ENCODE results near the gene USP6NL.

The USP6NL gene

GRCh38 chr10:11553773-11554381, 57.6 kb downstream of the USP6NL start:
- peaks cover 55% of the 10 kb centered on the region for H3K79me2 ChIP-seq (ENCODE audit: insufficient read depth, low read length)
- no peak overlapping the region for H3K4me3 ChIP-seq (ENCODE audit: low read length, poor library complexity, severe bottlenecking)
- H3F3A ChIP-seq (ENCODE audit: low read depth): no peaks in the 10 kb centered on the region
- TF ChIP-seq, protein P1, sequence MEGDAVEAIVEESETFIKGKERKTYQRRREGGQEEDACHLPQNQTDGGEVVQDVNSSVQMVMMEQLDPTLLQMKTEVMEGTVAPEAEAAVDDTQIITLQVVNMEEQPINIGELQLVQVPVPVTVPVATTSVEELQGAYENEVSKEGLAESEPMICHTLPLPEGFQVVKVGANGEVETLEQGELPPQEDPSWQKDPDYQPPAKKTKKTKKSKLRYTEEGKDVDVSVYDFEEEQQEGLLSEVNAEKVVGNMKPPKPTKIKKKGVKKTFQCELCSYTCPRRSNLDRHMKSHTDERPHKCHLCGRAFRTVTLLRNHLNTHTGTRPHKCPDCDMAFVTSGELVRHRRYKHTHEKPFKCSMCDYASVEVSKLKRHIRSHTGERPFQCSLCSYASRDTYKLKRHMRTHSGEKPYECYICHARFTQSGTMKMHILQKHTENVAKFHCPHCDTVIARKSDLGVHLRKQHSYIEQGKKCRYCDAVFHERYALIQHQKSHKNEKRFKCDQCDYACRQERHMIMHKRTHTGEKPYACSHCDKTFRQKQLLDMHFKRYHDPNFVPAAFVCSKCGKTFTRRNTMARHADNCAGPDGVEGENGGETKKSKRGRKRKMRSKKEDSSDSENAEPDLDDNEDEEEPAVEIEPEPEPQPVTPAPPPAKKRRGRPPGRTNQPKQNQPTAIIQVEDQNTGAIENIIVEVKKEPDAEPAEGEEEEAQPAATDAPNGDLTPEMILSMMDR (conservative IDR thresholded peaks at IDR 0.05; ENCODE audit: low read length): no peak
- no peak for TF ChIP-seq EZH2phosphoT487 (IDR thresholded peaks at IDR 0.05; ENCODE audit: borderline replicate concordance)
- H3K27me3 ChIP-seq (ENCODE audit: insufficient read depth, low read length, poor library complexity, severe bottlenecking): no peaks in the 10 kb centered on the region
- H3K9ac ChIP-seq (ENCODE audit: low read depth, low read length, poor library complexity, severe bottlenecking): no peak overlapping the region
- H2AFZ ChIP-seq (ENCODE audit: low read length): no peak overlapping the region
- no peaks in the 10 kb centered on the region for H3K9me3 ChIP-seq (ENCODE audit: insufficient read depth, low read depth, low read length)
- no peaks in the 10 kb centered on the region for H3K9me2 ChIP-seq (replicated peaks; ENCODE audit: low read depth, low read length)
- H3K36me3 ChIP-seq (ENCODE audit: insufficient read depth, low read length): no peaks in the 10 kb centered on the region
- no peak overlapping the region for H3K4me2 ChIP-seq (ENCODE audit: low read depth, low read length, poor library complexity, severe bottlenecking)
- peaks cover 8% of the 10 kb centered on the region for H3K4me1 ChIP-seq (ENCODE audit: insufficient read depth, low read length, poor library complexity, severe bottlenecking)
- H4K20me1 ChIP-seq (ENCODE audit: insufficient read depth, low read length, poor library complexity, severe bottlenecking): peaks cover 5% of the 10 kb centered on the region

GRCh38 chr10:11551916-11552602, 59.4 kb downstream of the USP6NL start:
- no peaks in the 10 kb centered on the region for H3F3A ChIP-seq (ENCODE audit: low read depth)
- no peaks in the 10 kb centered on the region for H3K36me3 ChIP-seq (ENCODE audit: insufficient read depth, low read length)
- H3K9ac ChIP-seq (ENCODE audit: low read depth, low read length, poor library complexity, severe bottlenecking): no peak overlapping the region
- TF ChIP-seq EZH2phosphoT487 (IDR thresholded peaks at IDR 0.05; ENCODE audit: borderline replicate concordance): no peak
- TF ChIP-seq, protein P1 (conservative IDR thresholded peaks at IDR 0.05; ENCODE audit: low read length): no peak
- H3K9me2 ChIP-seq (replicated peaks; ENCODE audit: low read depth, low read length): no peaks in the 10 kb centered on the region
- H3K9me3 ChIP-seq (ENCODE audit: insufficient read depth, low read depth, low read length): no peaks in the 10 kb centered on the region
- peaks cover 22% of the 10 kb centered on the region for H3K4me1 ChIP-seq (ENCODE audit: insufficient read depth, low read length, poor library complexity, severe bottlenecking)
- H4K20me1 ChIP-seq (ENCODE audit: insufficient read depth, low read length, poor library complexity, severe bottlenecking): peaks cover 10% of the 10 kb centered on the region
- no peak overlapping the region for H2AFZ ChIP-seq (ENCODE audit: low read length)
- H3K79me2 ChIP-seq (ENCODE audit: insufficient read depth, low read length): peaks cover 54% of the 10 kb centered on the region
- no peaks in the 10 kb centered on the region for H3K27me3 ChIP-seq (ENCODE audit: insufficient read depth, low read length, poor library complexity, severe bottlenecking)
- peak overlapping the region; percentile 22 for H3K4me2 ChIP-seq (ENCODE audit: low read depth, low read length, poor library complexity, severe bottlenecking)
- no peak overlapping the region for H3K4me3 ChIP-seq (ENCODE audit: low read length, poor library complexity, severe bottlenecking)

GRCh38 chr10:11551104-11551503, 60.3 kb downstream of the USP6NL start:
- H4K20me1 ChIP-seq (ENCODE audit: insufficient read depth, low read length, poor library complexity, severe bottlenecking): peaks cover 13% of the 10 kb centered on the region
- peaks cover 58% of the 10 kb centered on the region for H3K79me2 ChIP-seq (ENCODE audit: insufficient read depth, low read length)
- no peak overlapping the region for H3K4me3 ChIP-seq (ENCODE audit: low read length, poor library complexity, severe bottlenecking)
- no peak overlapping the region for H3K4me2 ChIP-seq (ENCODE audit: low read depth, low read length, poor library complexity, severe bottlenecking)
- peaks cover 28% of the 10 kb centered on the region for H3K4me1 ChIP-seq (ENCODE audit: insufficient read depth, low read length, poor library complexity, severe bottlenecking)
- no peak for TF ChIP-seq EZH2phosphoT487 (IDR thresholded peaks at IDR 0.05; ENCODE audit: borderline replicate concordance)
- TF ChIP-seq, protein P1 (conservative IDR thresholded peaks at IDR 0.05; ENCODE audit: low read length): no peak
- H3F3A ChIP-seq (ENCODE audit: low read depth): no peaks in the 10 kb centered on the region
- no peaks in the 10 kb centered on the region for H3K36me3 ChIP-seq (ENCODE audit: insufficient read depth, low read length)
- no peaks in the 10 kb centered on the region for H3K27me3 ChIP-seq (ENCODE audit: insufficient read depth, low read length, poor library complexity, severe bottlenecking)
- H3K9me3 ChIP-seq (ENCODE audit: insufficient read depth, low read depth, low read length): no peaks in the 10 kb centered on the region
- no peaks in the 10 kb centered on the region for H3K9me2 ChIP-seq (replicated peaks; ENCODE audit: low read depth, low read length)
- H3K9ac ChIP-seq (ENCODE audit: low read depth, low read length, poor library complexity, severe bottlenecking): no peak overlapping the region
- H2AFZ ChIP-seq (ENCODE audit: low read length): no peak overlapping the region
